Mesenchymal stem cell (in vitro differentiated cells and primary cell): ENCODE measurements around the gene MEF2D.

ENCODE experiments used
- DNase-seq: peaks from one replicate; pipeline ENCODE4 v3.0.0-alpha.2; 2013
- H2AFZ ChIP-seq: one replicate; pipeline ENCODE4 v1.6.1; 2013; ENCODE audit warnings: low read depth, mild to moderate bottlenecking, control low read depth, inconsistent platforms, low read length, moderate library complexity
- H2AK5ac ChIP-seq: 2 replicates; pipeline ENCODE4 v1.6.1; 2013; ENCODE audit warnings: low read length, moderate library complexity, mild to moderate bottlenecking, inconsistent platforms; ENCODE audit not compliant: severe bottlenecking
- H2BK120ac ChIP-seq: one replicate; pipeline ENCODE4 v1.6.1; 2013; ENCODE audit warnings: low read depth, mild to moderate bottlenecking, inconsistent platforms, low read length, moderate library complexity
- H2BK12ac ChIP-seq, 2 experiments: one replicate each; pipeline ENCODE4 v1.6.1; 2013; ENCODE audit warnings: inconsistent platforms in 2 of 2, low read length in 2 of 2, mild to moderate bottlenecking in 2 of 2, moderate library complexity in 2 of 2, control low read depth in 1 of 2
- H2BK15ac ChIP-seq: one replicate; pipeline ENCODE4 v1.6.1; 2013; ENCODE audit warnings: mild to moderate bottlenecking, low read depth, inconsistent platforms; ENCODE audit not compliant: poor library complexity, severe bottlenecking
- H2BK5ac ChIP-seq: 2 replicates; pipeline ENCODE4 v1.6.1; 2013; ENCODE audit warnings: low read depth, mild to moderate bottlenecking, low read length, control low read depth, inconsistent platforms; ENCODE audit not compliant: poor library complexity, severe bottlenecking
- H3K14ac ChIP-seq, 2 experiments: one replicate each; pipeline ENCODE4 v1.6.1; 2013; ENCODE audit warnings: inconsistent platforms in 2 of 2, low read length in 2 of 2, control low read depth in 1 of 2, mild to moderate bottlenecking in 1 of 2, moderate library complexity in 1 of 2
- H3K18ac ChIP-seq, 2 experiments: one replicate each; pipeline ENCODE4 v1.6.1; 2013; ENCODE audit warnings: inconsistent platforms in 2 of 2, low read length in 2 of 2, control low read depth in 1 of 2, low read depth in 1 of 2, mild to moderate bottlenecking in 1 of 2
- H3K23ac ChIP-seq, 2 experiments: one replicate each; pipeline ENCODE4 v1.6.1; 2013; ENCODE audit warnings: inconsistent platforms in 2 of 2, low read length in 2 of 2, mild to moderate bottlenecking in 2 of 2, moderate library complexity in 2 of 2, control low read depth in 1 of 2
- H3K27ac ChIP-seq: 2 replicates; pipeline ENCODE4 v1.5.1; 2013; ENCODE audit warnings: mild to moderate bottlenecking, moderate library complexity, low read length, control low read depth, inconsistent platforms; ENCODE audit not compliant: poor library complexity, severe bottlenecking
- H3K27me3 ChIP-seq, 2 experiments: 2 replicates each; pipeline versions ENCODE4 v1.6.1 to v1.7.0; 2013; ENCODE audit warnings: low read length in 2 of 2, mild to moderate bottlenecking in 2 of 2, moderate library complexity in 2 of 2, control low read depth in 1 of 2, inconsistent platforms in 1 of 2; ENCODE audit not compliant: control insufficient read depth in 1 of 2, insufficient read depth in 1 of 2
- H3K36me3 ChIP-seq, 2 experiments: 2 replicates each; pipeline versions ENCODE4 v1.6.1 to v1.7.0; 2013; ENCODE audit warnings: low read length in 2 of 2, control low read depth in 1 of 2, inconsistent platforms in 1 of 2, low read depth in 1 of 2, mild to moderate bottlenecking in 1 of 2; ENCODE audit not compliant: insufficient read depth in 2 of 2, control insufficient read depth in 1 of 2
- H3K4ac ChIP-seq, 2 experiments: one replicate each; pipeline ENCODE4 v1.6.1; 2013; ENCODE audit warnings: inconsistent platforms in 2 of 2, low read length in 2 of 2, mild to moderate bottlenecking in 2 of 2, moderate library complexity in 2 of 2, control low read depth in 1 of 2, low read depth in 1 of 2
- H3K4me1 ChIP-seq: 2 replicates; pipeline ENCODE4 v1.6.1; 2013; ENCODE audit warnings: low read depth, low read length, control low read depth; ENCODE audit not compliant: control insufficient read depth, insufficient read depth
- H3K4me2 ChIP-seq: 2 replicates; pipeline ENCODE4 v1.6.1; 2013; ENCODE audit warnings: low read length, mild to moderate bottlenecking, inconsistent platforms; ENCODE audit not compliant: poor library complexity, severe bottlenecking
- H3K4me3 ChIP-seq, 2 experiments: 2 replicates each; pipeline versions ENCODE4 v1.5.1 to v1.7.0; 2013; ENCODE audit warnings: low read length in 2 of 2, mild to moderate bottlenecking in 2 of 2, control low read depth in 1 of 2, low read depth in 1 of 2; ENCODE audit not compliant: insufficient read depth in 1 of 2
- H3K79me1 ChIP-seq: replicated peaks from 2 replicates; pipeline ENCODE4 v1.6.1; 2013; ENCODE audit warnings: mild to moderate bottlenecking, control low read depth, low read length, inconsistent platforms; ENCODE audit not compliant: poor library complexity, severe bottlenecking
- H3K9ac ChIP-seq: 2 replicates; pipeline ENCODE4 v1.7.0; 2013; ENCODE audit warnings: mild to moderate bottlenecking, low read length, moderate library complexity
- H3K9me3 ChIP-seq: 2 replicates; pipeline ENCODE4 v1.7.0; 2013; ENCODE audit warnings: mild to moderate bottlenecking, low read length; ENCODE audit not compliant: control insufficient read depth
- H4K8ac ChIP-seq: one replicate; pipeline ENCODE4 v1.6.1; 2013; ENCODE audit warnings: inconsistent platforms, mild to moderate bottlenecking, low read length, moderate library complexity
- H4K91ac ChIP-seq: one replicate; pipeline ENCODE4 v1.6.1; 2013; ENCODE audit warnings: mild to moderate bottlenecking, low read length, inconsistent platforms
- WGBS: methylation state at CpG from one replicate; pipeline ENCODE4 v1.1.7; 2013; ENCODE audit warnings: mixed read lengths; 5-methylcytosine and 5-hydroxymethylcytosine counted together

Gene MEF2D

DNA sequence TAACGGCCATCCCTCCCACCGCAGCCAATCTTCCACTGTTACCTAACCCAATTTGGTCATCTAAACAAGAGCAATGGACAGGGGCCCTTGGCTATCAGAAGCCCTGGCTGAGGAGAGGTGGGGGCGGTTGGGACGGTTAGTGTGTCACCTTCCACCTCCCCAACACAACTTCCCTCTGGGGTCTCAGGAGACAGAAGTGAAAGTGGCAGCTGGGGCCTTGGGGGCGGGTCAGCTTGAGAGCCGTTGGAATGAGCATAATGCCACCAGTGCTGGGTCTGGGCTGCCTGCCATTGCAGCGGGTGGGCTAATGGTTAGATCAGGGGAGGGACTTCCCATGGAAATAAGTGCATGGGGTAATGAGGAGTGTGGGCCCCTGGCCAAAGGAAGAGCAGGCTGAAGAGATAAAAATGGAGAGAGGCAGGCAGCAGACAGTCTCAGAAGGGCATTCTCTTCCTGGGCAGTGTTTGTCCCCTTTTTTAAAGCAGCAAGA is 7.9 kb downstream of the MEF2D start:
- Histone ChIP-seq H4K91ac (no peak overlapping the region), H3K18ac (no peak overlapping the region), H3K4ac (no peak overlapping the region), H3K4me3 (no peak overlapping the region), H3K79me1 (peaks cover 26% of the 10 kb centered on the region), H2BK12ac (no peak overlapping the region), H3K4me2 (no peak overlapping the region), H3K9me3 (no peaks in the 10 kb centered on the region), H3K14ac (no peak overlapping the region), H2BK5ac (no peak overlapping the region), H3K27me3 (no peaks in the 10 kb centered on the region), H2BK120ac (no peak overlapping the region), H4K8ac (no peak overlapping the region), H2AFZ (no peak overlapping the region), H3K9ac (peak overlapping the region; percentile 39), H3K27ac (no peak overlapping the region), H3K23ac (no peak overlapping the region), H2AK5ac (no peak overlapping the region), H2BK15ac (no peak overlapping the region), H3K4me1 (peaks cover 68% of the 10 kb centered on the region), H3K36me3 (peaks cover 18 to 30% of the 10 kb centered on the region in 2 experiments)
- WGBS = 82% methylated on average over 5 of the region's 7 CpGs
- no peak for DNase-seq

- Histone ChIP-seq H3K4me3 (no peak overlapping the region), H3K14ac (no peak overlapping the region), H3K4ac (no peak overlapping the region), H3K23ac (no peak overlapping the region), H2AK5ac (no peak overlapping the region), H3K27me3 (no peaks in the 10 kb centered on the region), H2AFZ (no peak overlapping the region), H2BK15ac (no peak overlapping the region), H2BK5ac (no peak overlapping the region), H2BK120ac (no peak overlapping the region), H3K9me3 (no peaks in the 10 kb centered on the region), H3K4me2 (no peak overlapping the region), H2BK12ac (no peak overlapping the region), H3K27ac (no peak overlapping the region), H4K8ac (no peak overlapping the region), H4K91ac (no peak overlapping the region), H3K79me1 (peaks cover 28% of the 10 kb centered on the region), H3K36me3 (peaks cover 18 to 27% of the 10 kb centered on the region in 2 experiments), H3K4me1 (peaks cover 63% of the 10 kb centered on the region), H3K9ac (no peak overlapping the region), H3K18ac (peak overlapping the region in 1 of 2 experiments; percentile 22)
- DNase-seq = no peak
- 88% methylated on average over 6 of the region's 6 CpGs for WGBS
Observed at GRCh38 chr1:156492013-156492590, 8.5 kb downstream of the MEF2D start.

GRCh38 chr1:156491151-156491949 is 9.2 kb downstream of the MEF2D start:
- Histone ChIP-seq H3K79me1 (peaks cover 29% of the 10 kb centered on the region), H3K36me3 (peaks cover 18 to 27% of the 10 kb centered on the region in 2 experiments), H3K27ac (no peak overlapping the region), H3K27me3 (no peaks in the 10 kb centered on the region), H3K9ac (peak overlapping the region; percentile 56), H3K18ac (no peak overlapping the region), H3K4me2 (no peak overlapping the region), H4K8ac (no peak overlapping the region), H3K23ac (no peak overlapping the region), H3K9me3 (no peaks in the 10 kb centered on the region), H2BK15ac (no peak overlapping the region), H2AFZ (no peak overlapping the region), H2BK120ac (no peak overlapping the region), H2AK5ac (no peak overlapping the region), H2BK5ac (no peak overlapping the region), H2BK12ac (no peak overlapping the region), H3K4ac (no peak overlapping the region), H3K4me3 (peak overlapping the region in 1 of 2 experiments; percentile 50), H3K14ac (no peak overlapping the region), H3K4me1 (peaks cover 57% of the 10 kb centered on the region), H4K91ac (no peak overlapping the region)
- DNase-seq = no peak
- WGBS = 93% methylated on average over 5 of the region's 6 CpGs

DNA sequence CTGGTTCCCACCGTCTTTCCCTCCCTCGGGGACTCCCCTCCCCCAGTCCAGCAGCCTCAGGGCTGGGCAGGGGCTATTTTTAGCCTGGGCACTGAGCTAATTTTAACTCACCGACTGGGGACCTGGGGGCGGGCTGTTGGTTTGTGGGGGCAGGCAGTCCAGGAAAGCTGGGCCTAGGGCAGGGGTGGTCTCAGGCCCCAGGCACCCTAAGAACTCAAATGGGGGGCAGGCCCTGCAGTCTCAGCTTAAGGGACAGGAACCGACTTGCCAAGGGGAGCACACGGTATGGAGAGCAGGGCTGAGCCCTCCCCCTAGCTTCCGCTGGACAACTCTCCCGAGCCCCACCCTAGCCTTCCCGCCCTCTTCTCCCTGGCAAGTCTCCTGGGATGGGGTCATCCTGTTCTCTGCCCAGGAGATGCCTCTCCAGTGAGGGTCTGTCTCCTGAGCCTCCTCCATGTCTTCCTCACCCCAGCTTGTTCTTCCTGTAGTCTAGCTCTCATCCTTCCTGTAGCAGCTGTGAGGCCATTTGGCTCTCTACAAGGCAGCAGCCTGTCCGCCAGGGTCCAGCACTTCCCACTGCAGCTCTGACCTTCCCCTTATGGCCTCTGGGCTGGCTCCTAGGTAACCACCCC is 10.1 kb downstream of the MEF2D start:
- Histone ChIP-seq H3K36me3 (peaks cover 18 to 30% of the 10 kb centered on the region in 2 experiments), H3K27ac (no peak overlapping the region), H3K4me3 (peak overlapping the region in 1 of 2 experiments; percentile 50), H2BK120ac (no peak overlapping the region), H3K14ac (peak overlapping the region in 1 of 2 experiments; percentile 38), H3K4me2 (peak overlapping the region; percentile 1), H3K23ac (peak overlapping the region in 1 of 2 experiments; percentile 2), H4K91ac (no peak overlapping the region), H2BK12ac (no peak overlapping the region), H3K9ac (peak overlapping the region; percentile 56), H4K8ac (no peak overlapping the region), H2AFZ (no peak overlapping the region), H3K4me1 (peaks cover 49% of the 10 kb centered on the region), H2BK5ac (no peak overlapping the region), H3K79me1 (peaks cover 32% of the 10 kb centered on the region), H3K18ac (peak overlapping the region in 1 of 2 experiments; percentile 25), H2AK5ac (no peak overlapping the region), H2BK15ac (no peak overlapping the region), H3K27me3 (no peaks in the 10 kb centered on the region), H3K9me3 (no peaks in the 10 kb centered on the region), H3K4ac (no peak overlapping the region)
- peak; percentile 71 for DNase-seq
- 24% methylated on average over 10 of the region's 10 CpGs for WGBS
